A549 treated with GW870086 at 1 μM for 4 hours (cell line): Measurements from ENCODE around the gene RPL35. TPM values are rescaled to one million over a fixed set of nuclear protein-coding genes. Genes with fewer than 3 reads are reported as not detected.

Experiments
- total RNA-seq: library from RNA; stranded (reverse); fragments of 200-300 nt; extraction: Qiagen RNA extraction; gene quantifications from 5 replicates; pipeline ENCODE4 v1.2.3, GENCODE V29; 2022; ENCODE audit warnings: low read depth

The RPL35 gene
- total RNA-seq = 2,775 to 3,328 TPM (median 2,872 TPM) in 5 replicates

DNA sequence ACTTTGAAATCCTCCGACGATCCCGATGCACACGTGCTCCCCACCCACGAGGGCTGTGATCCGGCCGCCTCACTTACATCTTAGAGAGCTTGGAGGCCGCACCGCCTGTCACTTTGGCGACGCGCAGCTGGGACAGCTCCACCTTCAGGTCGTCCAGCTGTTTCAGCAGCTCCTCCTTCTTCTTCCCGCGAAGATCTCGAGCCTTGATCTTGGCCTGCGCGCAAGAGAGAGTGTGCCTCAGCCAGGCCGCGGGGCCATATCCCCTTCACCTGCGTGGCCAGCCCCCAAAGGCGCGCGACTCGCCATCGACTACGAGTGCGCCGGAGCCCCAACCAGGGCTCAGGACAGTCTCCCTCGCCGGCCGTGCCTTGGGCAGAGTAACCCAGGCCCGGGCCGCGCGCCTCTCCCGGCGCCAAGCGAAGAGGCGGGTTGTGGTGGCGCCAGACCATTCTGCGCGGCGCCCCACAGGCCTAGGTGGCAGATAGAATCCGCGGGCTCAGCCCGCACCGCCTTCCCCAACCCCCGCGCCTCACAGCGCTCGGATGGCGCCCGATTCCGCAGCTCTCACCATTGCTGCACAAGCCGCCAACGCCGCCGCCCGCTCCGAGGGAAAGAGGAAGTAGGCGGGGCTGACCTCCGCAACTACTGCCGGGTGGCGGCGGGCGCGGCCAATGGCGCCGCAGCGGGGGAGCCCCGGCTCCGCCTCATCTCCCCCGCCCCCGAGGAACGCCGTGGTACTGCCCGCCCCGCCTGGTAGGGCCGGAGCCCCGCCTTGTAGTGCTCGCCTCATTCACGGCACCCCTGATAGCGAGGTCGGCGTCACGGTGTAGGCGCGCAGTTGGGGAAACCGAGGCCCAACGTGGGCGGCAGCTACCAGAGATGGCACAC lies at the start of gene RPL35, which contains the start of gene ARPC5L:
Gene RPL35, minus strand, starts transcription at position 616 of the 888 bp plus-strand sequence. Its CDS starts 45 bp downstream, at position 571.
Gene ARPC5L, plus strand, starts transcription at position 789 of the 888 bp plus-strand sequence. CDS start 7,161 bp downstream, outside the sequence.

GRCh38 chr9:124852829-124853531 lies 8.8 kb downstream of the RPL35 start, which contains the start of gene WDR38:
WDR38 (plus strand) TSS chr9:124853460; CDS start chr9:124853532, 72 bp downstream.

Other genes starting within 250 kb of the RPL35 start
- gene NR6A1, start 90.6 kb downstream of the RPL35 start, total RNA-seq = 1.4 to 2.2 TPM (median 1.8 TPM) in 5 replicates
- 22.6 to 34.2 TPM (median 33.2 TPM) in 5 replicates for gene OLFML2A, start 84.8 kb downstream of the RPL35 start, total RNA-seq
- 0.10 to 0.15 TPM in 2 of 5 replicates, not detected in the others for gene WDR38, start 8.5 kb downstream of the RPL35 start, total RNA-seq
- 64.4 to 83.9 TPM (median 73.1 TPM) in 5 replicates for gene ARPC5L, start 173 bp upstream of the RPL35 start, total RNA-seq
- 10.1 to 10.9 TPM (median 10.4 TPM) in 5 replicates for gene GOLGA1, start 79.1 kb upstream of the RPL35 start, total RNA-seq